ENCODE data around the gene ABCF1.
"Not testable (repeated sequence)": the region's sequence is repeated elsewhere in the genome, so short reads cannot be mapped to it uniquely, and the experiment has no call there.

Gene ABCF1

DNA sequence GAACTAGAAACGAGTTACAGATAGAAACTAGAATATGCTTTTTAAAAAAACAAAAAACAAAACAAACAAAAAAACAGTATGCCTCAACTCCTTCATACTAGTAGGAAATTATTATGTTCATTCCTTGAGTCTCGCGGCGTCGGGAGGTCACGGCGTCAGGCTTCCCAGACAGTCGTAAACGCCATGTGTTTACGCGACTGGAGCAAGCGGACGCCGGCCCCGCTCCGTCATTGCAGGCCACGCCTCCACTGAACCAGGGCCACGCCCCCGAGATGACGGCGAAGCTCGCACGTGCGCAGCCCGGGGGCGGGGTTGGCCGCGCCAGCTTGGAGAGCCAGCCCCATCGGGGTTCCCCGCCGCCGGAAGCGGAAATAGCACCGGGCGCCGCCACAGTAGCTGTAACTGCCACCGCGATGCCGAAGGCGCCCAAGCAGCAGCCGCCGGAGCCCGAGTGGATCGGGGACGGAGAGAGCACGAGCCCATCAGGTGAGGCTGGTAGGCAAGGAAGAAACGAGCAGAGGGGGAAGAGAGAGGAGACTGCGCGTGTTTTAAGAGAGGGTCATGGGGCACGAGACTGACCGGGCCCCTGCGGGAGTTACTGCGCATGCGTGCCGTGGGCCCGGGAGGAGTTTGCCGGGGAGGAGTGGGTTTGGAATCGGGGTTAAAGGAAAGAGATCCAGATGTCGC, at the start of gene ABCF1:
Gene ABCF1 (plus strand): TSS at position 368 of the 687 bp plus-strand sequence. CDS start 46 bp downstream, at position 414.
- DNase-seq, result peak; percentile 86

DNA sequence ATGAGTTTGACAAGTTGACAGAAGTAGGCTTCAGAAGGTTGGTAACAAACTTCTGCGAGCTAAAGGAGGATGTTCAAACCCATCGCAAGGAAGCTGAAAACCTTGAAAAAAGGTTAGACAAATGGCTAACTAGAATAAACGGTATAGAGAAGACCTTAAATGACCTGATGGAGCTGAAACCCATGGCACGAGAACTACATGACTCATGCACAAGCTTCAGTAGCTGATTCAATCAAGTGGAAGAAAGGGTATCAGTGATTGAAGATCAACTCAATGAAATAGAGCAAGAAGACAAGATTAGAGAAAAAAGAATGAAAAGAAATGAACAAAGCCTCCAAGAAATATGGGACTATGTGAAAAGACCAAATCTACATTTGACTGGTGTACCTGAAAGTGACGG, 49.3 kb upstream of the ABCF1 start:
- DNase-seq, result not testable (repeated sequence)

DNA sequence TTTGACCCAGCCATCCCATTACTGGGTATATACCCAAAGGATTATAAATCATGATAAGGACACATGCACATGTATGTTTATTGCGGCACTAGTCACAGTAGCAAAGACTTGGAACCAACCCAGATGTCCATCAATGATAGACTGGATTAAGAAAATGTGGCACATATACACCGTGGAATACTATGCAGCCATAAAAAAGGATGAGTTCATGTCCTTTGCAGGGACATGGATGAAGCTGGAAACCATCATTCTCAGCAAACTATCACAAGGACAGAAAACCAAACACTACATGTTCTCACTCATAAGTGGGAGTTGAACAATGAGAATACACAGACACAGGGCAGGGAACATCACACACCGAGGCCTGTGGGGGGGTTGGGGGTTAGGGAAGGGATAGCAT, 44.8 kb upstream of the ABCF1 start:
- DNase-seq, result not testable (repeated sequence)

DNA sequence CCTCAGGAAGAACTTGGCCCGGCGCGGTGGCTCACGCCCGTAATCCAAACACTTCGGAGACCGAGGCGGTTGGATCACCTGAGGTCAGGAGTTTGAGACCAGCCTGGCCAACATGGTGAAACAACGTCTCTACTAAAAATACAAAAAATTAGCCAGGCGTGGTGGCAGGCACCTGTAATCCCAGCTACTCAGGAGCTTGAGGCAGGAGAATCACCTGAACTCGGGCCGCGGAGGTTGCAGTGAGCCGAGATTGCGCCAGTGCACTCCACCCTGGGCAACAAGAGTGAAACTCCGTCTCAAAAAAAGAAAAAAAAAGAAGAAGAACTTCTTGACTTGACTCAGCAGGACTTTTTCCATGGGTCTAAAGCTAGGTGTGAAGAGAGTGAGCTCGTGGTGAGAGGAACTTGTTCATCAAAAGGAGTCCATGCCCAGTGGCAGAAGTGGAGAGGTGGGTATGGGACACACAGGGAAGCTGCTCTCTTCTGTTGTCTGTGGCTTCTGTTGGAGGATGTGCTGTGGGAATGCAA, 41.8 kb upstream of the ABCF1 start:
- DNase-seq, result not testable (repeated sequence)

DNA sequence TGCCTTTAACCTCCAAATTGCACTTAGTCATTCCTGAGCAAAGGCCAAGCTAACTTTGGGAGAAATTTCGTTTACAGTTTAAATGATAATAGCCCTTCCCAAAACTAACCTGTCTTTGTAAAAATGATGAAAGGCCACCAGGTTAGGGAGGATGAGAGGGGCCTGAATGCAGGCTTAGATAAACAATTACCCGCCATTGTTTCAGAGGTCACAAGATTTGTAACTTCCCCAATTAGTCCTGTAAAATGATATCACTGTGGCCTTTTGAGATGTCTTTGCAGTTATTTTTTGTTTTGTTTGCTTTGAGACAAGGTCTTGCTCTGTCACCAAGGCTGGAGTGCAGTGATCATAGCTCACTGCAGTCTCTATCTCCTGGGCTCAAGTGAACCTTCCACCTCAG, 41.2 kb upstream of the ABCF1 start:
- no peak for DNase-seq

DNA sequence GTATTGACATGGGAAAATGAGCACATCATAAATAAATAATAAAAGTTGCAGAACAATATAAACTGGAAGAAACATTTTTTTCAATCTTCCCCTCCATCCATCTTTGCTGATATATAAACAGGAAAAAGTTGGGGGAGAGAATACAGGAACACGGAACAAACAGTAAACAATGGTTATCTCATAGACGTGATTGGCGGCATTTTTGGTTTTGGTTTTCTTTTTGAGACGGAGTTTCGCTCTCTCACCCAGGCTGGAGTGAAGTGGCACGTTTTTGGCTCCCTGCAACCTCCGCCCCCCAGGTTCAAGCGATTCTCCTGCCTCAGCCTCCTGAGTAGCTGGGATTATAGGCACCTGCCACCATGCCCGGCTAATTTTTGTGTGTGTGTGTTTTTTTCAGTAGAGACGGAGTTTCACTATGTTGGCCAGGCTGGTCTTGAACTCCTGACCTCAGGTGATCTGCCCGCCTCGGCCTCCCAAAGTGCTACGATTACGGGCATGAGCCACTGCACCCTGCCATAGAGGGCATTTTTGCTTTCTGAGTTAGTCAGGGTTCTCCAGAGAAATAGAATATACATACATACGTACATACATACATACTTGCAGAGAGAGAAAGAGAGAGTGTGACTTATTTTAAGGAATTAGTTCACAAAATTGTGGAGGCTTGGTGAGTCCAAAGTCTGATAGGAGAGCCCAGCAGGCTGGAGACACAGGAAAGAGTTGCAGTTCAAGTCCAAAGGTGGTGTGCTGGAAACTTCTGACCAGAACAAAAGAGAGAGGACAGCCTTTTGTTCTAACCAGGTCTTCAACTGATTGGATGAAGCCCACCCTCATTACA, 37.6 kb upstream of the ABCF1 start:
- no peak for DNase-seq

DNA sequence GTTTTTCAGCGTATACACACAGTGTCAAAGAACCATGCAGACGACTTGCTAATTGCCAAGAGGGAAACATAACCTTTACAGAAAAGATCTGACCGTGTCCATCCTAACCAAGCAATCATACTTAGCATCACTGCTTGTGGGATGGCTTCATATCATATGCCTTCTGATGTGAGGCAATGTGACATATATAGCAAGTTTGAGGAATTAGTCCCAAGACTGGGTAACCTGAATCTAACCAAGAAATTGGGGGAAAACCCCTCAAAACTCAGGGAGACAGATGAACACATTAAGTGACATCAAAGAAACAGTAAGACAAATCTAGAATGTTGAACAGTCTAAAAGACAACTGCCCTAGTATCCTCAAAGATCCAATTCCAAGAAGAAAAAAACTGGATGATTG, 33.3 kb upstream of the ABCF1 start:
- no peak for DNase-seq

DNA sequence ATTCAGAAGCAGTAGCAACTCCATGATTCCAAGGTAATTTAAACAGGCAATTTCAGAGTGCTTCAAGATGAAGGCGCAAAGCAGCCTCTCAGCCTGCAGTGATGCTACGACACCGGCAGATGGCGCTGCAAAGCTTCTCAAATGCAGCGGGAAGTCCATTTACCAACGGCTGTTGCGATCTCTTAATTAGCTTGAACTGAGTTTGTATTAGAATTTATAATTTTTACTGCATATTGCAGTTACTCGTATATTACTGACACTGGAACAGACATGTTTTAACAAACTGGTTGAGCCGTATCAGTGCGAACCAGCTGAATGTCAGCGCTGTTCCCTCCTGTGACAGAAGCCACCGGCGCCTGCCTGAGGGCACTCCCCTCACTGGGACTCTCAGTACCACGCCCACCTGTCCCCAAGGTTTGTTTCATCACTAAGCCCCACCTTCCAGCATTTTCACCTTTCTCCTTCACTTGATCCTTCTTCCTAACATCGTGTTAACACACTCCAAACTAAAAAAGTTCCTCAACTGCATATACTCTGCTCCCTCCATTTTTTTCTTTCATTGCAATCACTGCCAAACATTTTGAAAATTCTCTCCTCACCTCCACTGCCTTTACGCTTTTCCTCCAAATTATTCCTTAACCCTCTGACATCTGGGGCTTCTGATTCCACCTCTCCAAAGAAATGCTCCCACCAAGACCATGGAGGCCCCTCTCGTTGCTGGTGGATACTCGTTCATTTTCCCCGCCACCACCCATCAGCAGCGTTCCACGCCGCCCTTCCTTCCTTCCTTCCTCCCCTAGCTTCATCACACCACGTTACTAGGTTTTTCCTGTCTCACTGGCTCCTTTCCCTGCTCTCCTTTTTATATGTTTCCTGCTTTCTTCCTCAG, 29.5 kb upstream of the ABCF1 start:
- DNase-seq, result peak; percentile 72

DNA sequence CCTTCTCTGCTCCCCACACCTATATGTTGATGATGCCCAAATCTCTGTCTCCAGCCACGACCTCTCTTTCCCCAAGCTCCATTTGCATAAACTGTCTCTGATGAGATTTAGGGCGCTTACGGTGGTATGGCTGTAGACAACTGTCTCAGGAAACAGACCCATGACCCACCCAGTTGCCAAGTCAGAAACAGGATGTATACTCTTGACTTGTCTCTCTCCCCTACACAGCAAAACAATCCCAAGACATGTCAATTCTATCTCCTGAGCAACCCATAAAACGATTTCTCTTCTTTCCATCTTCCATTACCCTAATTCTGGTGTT, 28.9 kb upstream of the ABCF1 start:
- no peak for DNase-seq

DNA sequence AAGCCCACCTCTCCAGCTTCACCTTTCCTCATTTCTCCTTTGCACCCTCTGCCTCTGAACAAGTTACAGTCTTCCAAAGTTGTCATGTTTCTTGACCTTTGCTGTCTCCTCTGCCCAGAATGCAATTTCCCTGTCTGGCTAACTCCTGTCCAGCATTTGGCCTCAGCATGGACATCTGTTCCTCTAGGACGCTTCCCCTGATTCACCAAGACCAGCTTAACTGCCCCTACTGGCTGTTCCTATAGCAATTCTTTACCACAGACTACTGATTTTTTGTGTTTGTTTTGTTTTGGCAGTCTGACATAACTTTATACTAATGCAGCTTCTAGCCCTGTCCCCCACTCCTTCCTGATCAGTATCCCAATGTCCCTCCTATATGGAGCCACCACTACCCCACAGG, 28.3 kb upstream of the ABCF1 start:
- DNase-seq, result no peak

DNA sequence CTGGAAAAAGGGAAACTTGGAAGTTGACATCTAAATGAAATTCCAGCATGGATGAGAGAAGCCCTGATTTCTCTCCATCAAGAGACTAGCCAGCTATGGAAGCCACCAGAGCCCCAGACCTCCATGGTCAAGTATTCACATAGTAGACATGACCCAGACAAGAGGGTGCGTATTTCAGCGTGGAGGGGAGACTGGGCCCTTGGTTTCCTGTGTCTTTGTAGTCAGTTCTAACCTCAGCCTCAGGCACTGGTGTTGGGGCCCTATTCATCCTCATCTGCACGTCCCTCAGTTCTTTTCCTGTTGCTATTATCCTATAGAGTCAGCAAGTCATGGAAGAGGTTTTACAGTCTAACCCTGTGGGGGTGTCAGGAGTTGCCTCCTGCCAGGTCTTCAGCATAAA, 27.4 kb upstream of the ABCF1 start:
- DNase-seq, result no peak

DNA sequence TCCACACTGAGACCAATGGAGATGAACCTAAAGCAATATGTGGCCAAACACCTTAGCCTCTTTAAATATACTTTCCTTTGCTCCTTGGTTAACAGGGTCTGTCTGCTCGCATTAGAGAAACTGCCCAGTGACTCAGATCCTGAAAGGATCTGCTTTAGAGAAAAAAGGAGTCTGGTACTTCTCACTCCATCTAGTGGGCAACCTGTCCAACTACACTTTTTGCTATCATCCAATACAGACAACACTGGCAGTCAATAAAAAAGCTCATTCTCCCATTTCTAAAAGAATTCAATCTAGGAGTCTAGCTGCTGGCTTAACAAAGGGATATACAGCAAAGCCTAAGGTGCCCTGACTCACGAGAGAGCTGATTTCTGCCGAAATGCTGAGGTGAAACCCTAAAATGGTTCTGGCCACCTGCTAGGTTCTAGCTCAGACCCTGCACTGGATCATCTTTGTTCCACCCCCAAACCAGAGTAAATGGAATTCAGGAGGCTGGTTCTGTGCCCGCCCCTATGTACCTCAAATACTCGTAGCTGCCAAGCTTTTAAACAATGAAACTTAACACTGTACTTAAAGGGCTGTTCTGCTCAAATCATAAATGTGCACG, 26.5 kb upstream of the ABCF1 start:
- peak; percentile 17 for DNase-seq

DNA sequence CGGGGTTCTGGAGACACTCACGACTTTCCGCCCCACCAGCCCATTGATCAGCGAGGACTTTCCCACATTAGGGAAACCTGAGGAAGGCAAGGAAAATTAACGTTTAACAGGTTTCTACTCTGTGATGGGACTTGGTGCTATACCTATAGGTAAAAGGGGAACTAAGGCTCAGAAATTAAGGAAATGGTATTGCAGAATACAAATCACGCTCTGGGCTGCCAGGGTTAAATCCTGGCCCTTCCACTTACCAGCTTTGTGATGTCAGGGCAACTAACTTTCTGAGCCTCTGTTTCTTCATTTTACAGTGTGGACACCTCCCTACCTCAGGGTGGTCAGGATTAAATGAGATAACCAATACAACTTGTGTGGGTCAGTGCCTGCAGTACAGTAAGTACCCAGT, 23.8 kb upstream of the ABCF1 start:
- no peak for DNase-seq

DNA sequence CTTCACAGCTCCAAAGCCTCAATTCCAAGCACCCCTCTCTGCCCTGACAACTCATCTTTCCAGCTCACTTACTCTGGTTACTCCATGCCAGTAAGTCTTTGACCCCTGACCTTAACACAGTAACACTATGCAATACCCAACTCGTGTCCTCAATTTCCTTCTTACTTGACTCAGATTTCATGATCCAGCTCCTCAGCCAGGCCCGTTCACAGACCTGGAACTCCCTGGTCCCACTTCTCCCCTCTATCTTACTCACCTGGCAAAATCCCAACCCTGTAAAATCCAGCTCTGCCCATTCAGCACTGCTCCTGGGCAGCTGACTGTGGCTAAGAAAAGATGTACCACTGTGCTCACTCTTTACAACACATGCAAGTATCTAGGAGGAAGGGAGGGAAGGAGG, 22.9 kb upstream of the ABCF1 start:
- DNase-seq, result no peak

DNA sequence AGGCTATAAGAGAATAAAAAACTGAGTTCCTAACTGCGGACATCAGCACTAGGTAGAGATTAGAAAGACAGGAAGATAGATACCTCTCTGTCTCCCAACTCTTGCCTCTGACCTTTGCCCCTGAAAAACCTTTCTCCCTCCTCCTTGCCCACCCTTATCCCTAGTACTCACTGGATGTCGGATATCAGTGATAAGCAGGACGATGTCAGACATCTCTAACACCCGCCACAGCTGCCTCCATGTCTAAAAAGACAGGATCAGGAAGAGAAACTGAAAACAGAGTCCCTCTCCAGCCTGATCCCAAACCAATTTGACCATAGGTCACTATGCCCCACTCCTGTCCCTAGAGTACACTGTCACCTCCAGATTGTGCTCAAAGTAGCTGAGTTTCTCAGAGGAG, 16.8 kb upstream of the ABCF1 start:
- DNase-seq, result no peak

DNA sequence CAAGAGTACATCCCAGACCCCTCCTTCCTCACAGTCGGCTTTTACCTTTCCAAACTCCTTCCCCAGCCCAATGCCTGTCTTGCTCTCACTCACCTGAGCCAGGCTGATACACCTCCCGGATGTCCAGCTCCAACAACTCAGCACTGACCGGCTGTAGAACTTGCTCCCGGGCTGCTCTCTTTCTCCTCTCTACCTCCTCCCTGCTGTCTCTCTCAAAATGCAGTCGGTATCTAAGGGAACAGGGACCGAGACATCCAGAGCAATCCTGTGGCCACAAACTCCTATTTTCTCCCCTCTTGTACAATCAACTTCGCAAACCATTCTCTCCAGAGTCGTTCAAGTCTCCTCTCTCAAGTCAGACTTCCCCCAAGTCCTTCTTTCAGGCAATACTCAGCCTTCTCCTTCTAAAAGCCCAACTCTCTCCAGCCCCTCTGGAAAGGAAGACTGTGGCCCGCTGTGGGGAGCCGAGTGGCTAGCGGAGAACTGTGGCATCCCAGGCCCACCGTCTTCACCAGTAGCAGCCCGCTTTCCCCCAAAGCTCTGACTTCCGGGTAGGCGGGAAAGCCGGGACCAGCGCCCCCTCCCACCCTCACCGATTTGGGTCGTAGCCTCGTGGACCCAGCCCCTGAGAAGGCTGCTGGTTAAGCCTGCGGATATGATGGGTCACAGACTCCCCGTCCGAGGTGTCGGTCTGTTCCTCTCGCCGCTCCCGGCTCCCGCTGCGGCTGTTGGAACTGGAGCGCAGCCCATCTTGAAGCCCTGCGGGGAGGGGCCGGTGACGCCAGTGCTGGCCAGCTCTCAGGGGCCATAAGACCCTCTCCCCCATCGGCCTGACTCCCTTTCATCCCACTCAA, 16.1 kb upstream of the ABCF1 start:
- DNase-seq, result no peak

DNA sequence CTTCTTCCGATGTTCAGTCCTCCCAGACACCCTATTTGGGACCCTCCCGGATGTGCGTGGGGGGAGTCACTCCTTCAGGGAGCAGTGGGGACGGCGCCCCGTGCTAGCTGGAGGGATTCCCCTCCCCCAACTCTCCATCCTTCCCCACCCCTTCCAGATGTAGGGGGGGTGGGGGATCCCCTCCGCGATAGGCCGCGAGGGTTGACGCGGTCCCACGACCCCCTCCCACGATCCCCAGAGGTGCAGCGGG, 15.5 kb upstream of the ABCF1 start:
- no peak for DNase-seq

DNA sequence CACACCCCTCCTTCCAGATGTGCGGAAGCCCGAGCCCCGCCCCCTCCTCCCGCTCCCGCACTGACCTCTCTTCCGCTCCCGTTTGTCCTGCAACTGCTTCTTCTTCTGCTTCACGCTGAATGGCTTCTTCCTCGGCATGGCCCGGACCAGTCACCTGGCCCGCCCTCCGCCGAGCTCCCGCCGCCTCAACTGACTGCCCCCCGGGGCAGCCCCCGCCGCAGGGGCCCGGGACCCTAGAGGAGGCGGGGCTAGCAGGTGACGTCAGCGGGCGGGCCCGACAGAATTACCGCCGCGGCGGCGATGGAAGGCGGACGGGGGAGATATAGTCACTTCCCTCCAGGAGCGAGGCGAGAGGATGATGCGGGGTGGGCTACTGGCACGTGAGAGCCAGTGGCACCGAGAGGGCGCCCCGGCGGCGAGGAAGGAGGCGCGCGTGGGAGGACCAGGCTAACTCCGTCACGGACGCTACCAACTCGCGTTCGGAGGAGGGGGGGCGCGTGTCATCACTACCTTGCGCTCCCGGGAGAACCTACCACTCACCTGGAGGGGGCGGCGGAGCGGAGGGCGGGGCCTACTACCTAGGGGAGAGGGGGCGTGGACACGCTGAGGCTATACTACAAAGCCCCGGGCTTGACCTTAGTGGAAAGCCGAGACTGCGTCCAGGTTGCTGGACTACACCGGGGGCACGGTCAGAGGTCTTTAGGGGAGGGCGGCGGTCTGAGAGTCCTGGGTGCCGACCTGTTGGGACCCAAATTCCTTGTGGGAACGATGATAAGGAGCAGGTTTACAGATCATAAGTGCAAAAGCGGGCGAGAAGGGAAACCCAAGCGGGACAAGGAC, 15.0 kb upstream of the ABCF1 start, which contains the start of gene GNL1:
Gene GNL1 (minus strand): TSS at position 424 of the 840 bp plus-strand sequence. CDS start 286 bp downstream, at position 138.
- DNase-seq, result peak; percentile 77

DNA sequence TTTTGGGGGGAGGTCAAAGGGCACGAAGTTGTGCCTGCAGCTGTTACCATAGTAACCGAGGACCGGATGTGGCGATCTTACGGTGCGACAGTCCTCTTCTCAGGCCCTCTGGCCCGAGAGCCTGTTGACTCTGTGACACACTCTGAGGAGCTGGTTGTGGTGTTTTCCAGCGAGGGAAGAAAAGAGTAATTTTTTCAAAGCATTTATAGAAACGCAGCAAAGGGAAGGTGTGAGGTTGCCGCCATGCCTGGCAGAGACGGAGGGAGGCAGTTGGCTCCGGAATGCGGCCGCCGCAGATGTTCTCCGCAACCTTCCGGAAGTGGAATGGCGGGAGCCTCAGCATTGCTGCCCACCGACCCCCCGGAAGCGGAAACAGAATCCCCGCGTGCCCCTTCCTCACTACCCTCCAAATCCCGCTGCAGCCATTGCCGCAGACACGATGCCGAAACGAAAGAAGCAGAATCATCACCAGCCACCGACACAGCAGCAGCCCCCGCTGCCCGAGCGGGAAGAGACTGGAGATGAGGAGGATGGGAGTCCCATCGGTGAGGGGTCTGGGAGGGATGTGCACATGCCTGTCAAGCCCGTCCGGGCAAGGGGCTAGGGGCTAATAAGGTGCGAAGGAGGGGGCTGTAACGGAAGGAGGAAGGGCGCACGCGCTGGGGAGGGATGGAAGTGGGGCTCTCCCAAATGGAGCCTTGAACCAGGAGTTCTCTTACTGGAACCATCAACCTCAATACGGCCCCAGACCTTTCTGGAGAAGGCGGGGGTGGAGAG, 14.1 kb upstream of the ABCF1 start, which contains the start of gene PRR3:
Gene PRR3 (plus strand): TSS at position 390 of the 777 bp plus-strand sequence. CDS start 50 bp downstream, at position 440.
- peak; percentile 86 for DNase-seq

DNA sequence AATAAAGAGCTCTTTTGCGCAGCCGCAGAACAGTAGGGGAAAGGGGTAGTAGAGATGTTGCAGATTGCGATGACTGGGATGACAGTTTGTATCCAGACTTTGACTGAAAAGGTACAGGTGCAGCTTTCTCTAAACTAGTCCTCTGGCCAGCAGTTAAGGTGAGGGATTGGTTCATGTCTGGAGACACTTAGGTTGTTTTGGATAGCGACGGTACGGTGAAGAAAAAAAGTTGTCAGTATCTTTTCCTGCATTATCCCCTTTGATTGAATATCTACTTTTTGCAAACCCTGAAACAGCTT, 13.6 kb upstream of the ABCF1 start:
- peak; percentile 16 for DNase-seq

All from NCI-H2029 treated with DMSO at 0.1 percent for 48 hours (cell line).